GM19467 (cell line): Measurements from ENCODE around the gene SLC46A3.
"Not testable (repeated sequence)": the region's sequence is repeated elsewhere in the genome, so short reads cannot be mapped to it uniquely, and the experiment has no call there.

Experiments used
- ATAC-seq: cut with Tn5 transposase; IDR thresholded peaks from one replicate; pipeline ENCODE4 v1.9.1; 2021; ENCODE audit warnings: mild to moderate bottlenecking, moderate library complexity; ENCODE audit not compliant: unreplicated experiment

Gene SLC46A3, protein sequence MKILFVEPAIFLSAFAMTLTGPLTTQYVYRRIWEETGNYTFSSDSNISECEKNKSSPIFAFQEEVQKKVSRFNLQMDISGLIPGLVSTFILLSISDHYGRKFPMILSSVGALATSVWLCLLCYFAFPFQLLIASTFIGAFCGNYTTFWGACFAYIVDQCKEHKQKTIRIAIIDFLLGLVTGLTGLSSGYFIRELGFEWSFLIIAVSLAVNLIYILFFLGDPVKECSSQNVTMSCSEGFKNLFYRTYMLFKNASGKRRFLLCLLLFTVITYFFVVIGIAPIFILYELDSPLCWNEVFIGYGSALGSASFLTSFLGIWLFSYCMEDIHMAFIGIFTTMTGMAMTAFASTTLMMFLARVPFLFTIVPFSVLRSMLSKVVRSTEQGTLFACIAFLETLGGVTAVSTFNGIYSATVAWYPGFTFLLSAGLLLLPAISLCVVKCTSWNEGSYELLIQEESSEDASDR

GRCh38 chr13:28718543-28719226, at the start of gene SLC46A3:
Gene SLC46A3, minus strand, starts transcription at chr13:28718970. Its CDS starts 972 bp downstream, at chr13:28717998.
- ATAC-seq: peak; percentile 98

DNA sequence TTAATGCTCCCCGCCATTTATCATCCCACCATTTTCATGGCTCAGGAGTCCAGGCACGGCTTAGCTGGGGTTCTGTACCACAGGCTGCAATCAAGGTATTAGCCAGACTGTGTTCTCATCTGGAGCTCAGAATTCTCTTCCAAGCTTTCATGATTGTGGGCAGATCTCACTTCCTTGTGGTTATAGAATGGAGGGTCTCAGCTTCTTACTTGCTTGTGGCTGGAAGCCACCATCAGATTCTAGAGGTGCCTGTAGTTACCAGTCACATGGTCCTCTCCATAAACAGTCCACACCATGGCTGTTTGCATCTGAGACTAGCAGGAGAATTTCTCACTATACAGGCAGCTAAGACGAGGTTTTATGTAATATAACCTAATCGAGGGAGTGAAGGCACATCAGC, 45.1 kb upstream of the SLC46A3 start:
- no peak for ATAC-seq

GRCh38 chr13:28761586-28761985, 42.8 kb upstream of the SLC46A3 start:
- no peak for ATAC-seq

GRCh38 chr13:28755546-28755870, 36.7 kb upstream of the SLC46A3 start:
- no peak for ATAC-seq

GRCh38 chr13:28754698-28755545, 36.2 kb upstream of the SLC46A3 start:
- no peak for ATAC-seq

DNA sequence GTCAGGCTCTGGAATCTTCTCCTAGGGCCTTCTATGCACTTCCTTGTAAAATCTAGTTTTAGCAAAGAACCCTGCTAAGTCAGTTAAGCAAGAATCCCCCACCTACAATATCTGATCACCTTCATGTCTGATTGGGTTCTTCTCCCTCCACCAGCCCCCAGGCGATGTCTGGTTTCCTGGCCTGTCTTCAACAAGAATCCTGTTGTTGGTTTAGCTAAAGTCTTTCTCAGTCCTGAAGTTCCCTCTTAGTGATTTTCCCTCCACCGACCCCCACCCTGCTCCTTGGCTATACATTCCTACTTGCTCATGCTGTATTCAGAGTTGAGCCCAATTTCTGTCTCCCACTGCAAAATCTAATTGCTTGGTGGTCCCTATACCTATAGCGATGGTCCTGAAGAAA, 35.2 kb upstream of the SLC46A3 start:
- no peak for ATAC-seq

- no peak for ATAC-seq
These were observed 34.6 kb upstream of the SLC46A3 start for GRCh38 chr13:28753208-28753892.

DNA sequence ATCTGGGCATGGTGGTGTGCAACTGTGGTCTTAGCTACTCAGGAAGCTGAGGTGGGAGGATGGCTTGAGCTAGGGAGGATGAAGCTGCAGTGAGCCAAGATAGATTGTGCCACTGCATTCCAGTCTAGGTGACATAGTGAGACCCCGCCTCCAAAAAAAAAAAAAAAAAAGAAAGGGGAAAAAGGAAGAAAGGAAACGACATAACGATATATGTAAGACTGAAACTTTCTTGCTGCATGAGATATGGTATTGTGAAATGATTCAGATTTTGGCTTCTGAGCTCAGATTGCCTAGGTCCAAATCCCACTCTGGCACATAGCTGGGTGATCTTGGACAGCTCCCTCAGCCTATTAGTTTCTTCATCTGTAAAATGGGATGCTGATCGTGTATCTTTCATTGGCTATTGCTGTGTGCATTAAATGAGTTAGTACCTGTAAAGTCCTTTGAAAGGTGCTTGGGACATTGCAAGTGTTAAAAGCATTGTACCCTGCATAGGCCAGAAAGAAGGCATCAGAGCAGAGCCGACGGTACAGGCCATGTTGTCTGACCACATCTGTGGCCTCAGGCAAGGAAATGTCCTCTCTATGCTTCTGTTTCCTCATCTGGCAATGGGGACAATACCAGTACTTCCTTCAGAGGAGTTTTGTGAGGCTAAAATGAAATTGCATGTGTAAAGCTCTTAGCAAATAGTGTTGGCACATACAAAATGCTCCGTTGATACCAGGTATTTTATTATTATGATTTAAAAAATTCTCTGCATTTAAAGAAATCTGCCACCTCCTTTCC, 32.6 kb upstream of the SLC46A3 start:
- ATAC-seq: no peak

- no peak for ATAC-seq
These were observed 31.6 kb upstream of the SLC46A3 start for GRCh38 chr13:28750187-28751045.

GRCh38 chr13:28747851-28748250, 29.1 kb upstream of the SLC46A3 start:
- ATAC-seq: no peak

DNA sequence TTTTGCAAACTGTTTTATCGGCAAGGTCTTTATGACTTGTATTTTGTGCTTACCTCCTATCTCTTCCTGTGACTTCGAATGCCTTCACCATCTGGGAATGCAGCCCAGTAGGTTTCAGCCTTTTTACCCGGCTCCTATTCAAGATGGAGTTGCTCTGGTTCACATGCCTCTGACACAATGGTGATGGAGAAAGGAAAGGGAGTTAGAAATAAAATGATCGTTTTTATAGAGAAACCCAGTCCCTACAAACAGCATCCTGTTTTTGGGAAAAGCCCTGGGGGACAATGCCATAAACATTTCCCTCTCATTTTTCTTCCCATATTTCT, 27.5 kb upstream of the SLC46A3 start:
- no peak for ATAC-seq

GRCh38 chr13:28744656-28745055, 25.9 kb upstream of the SLC46A3 start:
- no peak for ATAC-seq

DNA sequence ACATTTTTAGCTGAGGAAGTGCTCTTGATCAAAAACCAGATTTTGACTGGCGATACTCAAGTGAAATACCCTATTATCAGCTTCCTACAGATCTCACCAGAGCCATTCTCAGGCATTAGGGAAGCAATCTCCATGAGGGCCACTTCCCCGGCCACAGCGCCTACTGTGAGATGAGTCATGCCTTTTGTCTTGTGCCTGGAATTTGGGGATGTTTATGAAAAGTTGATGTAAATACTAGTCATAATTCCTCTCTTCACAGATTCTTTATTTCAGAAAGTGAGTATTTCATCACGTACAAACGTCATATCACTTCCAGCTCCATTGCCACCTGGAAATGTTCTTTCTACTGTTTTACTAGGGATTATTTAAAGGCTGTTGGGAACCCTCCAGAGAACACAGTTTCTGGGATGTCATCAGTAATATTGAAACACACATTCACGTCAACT, 25.3 kb upstream of the SLC46A3 start:
- no peak for ATAC-seq

GRCh38 chr13:28743499-28744083, 24.8 kb upstream of the SLC46A3 start:
- ATAC-seq: no peak

DNA sequence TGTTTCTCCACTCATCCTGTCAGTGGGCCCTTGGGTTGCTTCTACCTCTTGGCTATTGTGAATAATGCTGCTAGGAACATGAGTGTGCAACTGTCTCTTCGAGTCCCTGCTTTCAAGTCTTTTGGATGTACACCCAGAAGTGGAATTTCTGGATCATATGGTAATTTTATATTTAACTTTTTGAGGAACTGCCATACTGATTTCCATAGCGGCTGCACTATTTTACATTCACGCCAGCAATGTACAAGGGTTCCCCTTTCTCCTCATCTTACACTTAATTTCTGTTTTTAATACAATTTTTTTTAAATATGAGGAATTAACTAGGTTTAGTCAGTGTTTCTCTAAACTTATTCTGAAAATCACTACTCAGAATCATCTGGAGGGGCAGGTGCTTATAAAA, 24.2 kb upstream of the SLC46A3 start:
- ATAC-seq: no peak

- ATAC-seq: not testable (repeated sequence)
These were observed 23.7 kb upstream of the SLC46A3 start for GRCh38 chr13:28742445-28742844.

- ATAC-seq: no peak
These were observed 22.3 kb upstream of the SLC46A3 start for GRCh38 chr13:28741084-28741491.

DNA sequence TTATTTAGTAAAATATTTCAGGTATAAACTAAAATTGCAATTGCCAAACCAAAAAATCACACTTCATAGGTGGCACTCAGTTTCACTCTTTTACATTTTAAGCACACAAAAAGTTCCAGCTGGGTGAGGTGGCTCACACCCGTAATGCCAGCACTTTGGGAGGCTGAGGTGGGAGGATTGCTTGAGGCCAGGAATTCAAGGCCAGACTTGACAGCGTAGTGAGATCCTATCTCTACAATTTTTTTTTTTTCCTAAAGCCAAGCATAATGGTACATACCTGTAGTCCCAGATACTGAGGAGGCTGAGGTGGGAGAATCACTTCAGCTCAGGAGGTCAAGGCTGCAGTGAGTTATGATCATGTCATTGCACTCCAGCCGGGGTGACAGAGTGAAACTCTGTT, 20.6 kb upstream of the SLC46A3 start:
- no peak for ATAC-seq

DNA sequence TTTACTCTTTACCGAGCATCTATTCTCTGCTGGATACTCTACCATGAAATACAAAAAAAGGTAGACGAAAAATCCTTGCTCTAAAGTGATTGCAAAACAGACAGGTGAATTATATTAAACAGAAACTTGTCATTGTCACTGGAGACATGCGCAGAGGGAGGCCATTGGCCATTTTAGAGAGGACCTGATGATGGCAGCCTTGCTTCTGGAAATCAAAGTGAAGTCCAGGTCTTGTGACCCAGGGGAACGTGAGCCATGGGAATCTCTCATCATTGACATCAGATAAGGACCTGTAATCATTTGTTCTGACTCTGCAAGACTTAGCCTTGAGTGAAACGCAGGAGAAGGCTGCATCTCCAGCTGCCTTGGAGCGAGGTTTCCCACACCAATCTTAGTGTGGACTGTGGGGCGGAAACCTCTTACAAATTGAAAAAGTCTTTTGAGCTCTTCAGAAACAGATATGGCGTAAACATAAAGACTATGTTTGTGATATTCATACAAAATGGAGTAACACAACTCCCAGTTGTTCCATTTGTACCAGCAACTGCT, 16.8 kb upstream of the SLC46A3 start:
- no peak for ATAC-seq
